HCT116 (cell line): ENCODE measurements around the gene PRKAG3. TPM values are rescaled to one million over a fixed set of nuclear protein-coding genes. Genes with fewer than 3 reads are reported as not detected.
A peak's percentile ranks its signal among the peaks of the same experiment; 100 is the strongest.

Source experiments
- ATAC-seq: fragments of 200-7000 bp; cut with Tn5 transposase; 2 replicates; pipeline ENCODE4 v1.9.1; 2020; ENCODE audit warnings: mild to moderate bottlenecking, moderate library complexity
- Bru-seq: library from RNA; stranded (reverse); fragments of 400-500 nt; gene quantifications from one replicate; lab custom pipeline; 2021; lab: Mats Ljungman, UMichigan
- BruChase-seq, 2 experiments: library from RNA; stranded (reverse); fragments of 400-500 nt; gene quantifications; one replicate each; lab custom pipeline; 2021; lab: Mats Ljungman, UMichigan
- BruUV-seq: library from RNA; stranded (reverse); fragments of 400-500 nt; replicated peaks from 2 replicates; lab custom pipeline; 2021; lab: Mats Ljungman, UMichigan
- CTCF ChIA-PET: fragments of 300-600 bp; sonication (Branson Sonifier 250); formaldehyde crosslinking; loops from one replicate; lab custom pipeline; 2021; ENCODE audit warnings: antibody characterized with exemption; lab: Charles Lee
- POLR2A ChIA-PET: fragments of 300-600, 350-600 bp; sonication (Branson Sonifier 250); formaldehyde crosslinking; loops from one replicate; lab custom pipeline; 2021; ENCODE audit warnings: antibody characterized with exemption; lab: Charles Lee
- RAD21 ChIA-PET, 2 experiments: fragments of 300-600 bp; sonication (Branson Sonifier 250); formaldehyde crosslinking; loops; one replicate each; lab custom pipeline; 2023; ENCODE audit warnings: low total read pairs in 2 of 2; ENCODE audit not compliant: uncharacterized antibody in 2 of 2, unreplicated experiment in 2 of 2, low non-redundant PET in 1 of 2; lab: Charles Lee
- DNase-seq: peaks from one replicate; pipeline ENCODE4 v3.0.0-alpha.2; 2010; ENCODE audit warnings: low read depth, low spot score
- H2AFZ ChIP-seq: fragments of 200-600 bp; shearing (Covaris generic), sonication (generic); 2 replicates; pipeline ENCODE4 v1.6.1; 2017; ENCODE audit warnings: low read depth, mixed run types, mixed read lengths, antibody characterized with exemption, low read length; ENCODE audit not compliant: poor library complexity, severe bottlenecking
- H3K27ac ChIP-seq: 2 replicates; pipeline ENCODE4 v1.5.1; 2012; ENCODE audit warnings: low read depth, low read length
- H3K27me3 ChIP-seq: fragments of 200-600 bp; sonication (generic); 2 replicates; pipeline ENCODE4 v1.6.1; 2016; ENCODE audit warnings: mixed run types, low read length, mixed read lengths; ENCODE audit not compliant: insufficient read depth
- H3K36me3 ChIP-seq, 2 experiments: fragments of 200-500 bp in 1 of 2; fragments of 200-600 bp in 1 of 2; sonication (Bioruptor generic) in 1 of 2; sonication (generic) in 1 of 2; 2 replicates each; pipeline versions ENCODE4 v1.5.1 to v1.6.1; 2014 to 2016; ENCODE audit warnings: low read length in 2 of 2, inconsistent platforms in 1 of 2, mixed read lengths in 1 of 2, mixed run types in 1 of 2; ENCODE audit not compliant: insufficient read depth in 2 of 2, control insufficient read depth in 1 of 2
- H3K4me1 ChIP-seq, 2 experiments: fragments of 200-600 bp in 1 of 2; sonication (generic) in 1 of 2; 2 replicates each; pipeline versions ENCODE4 v1.5.1 to v1.6.1; 2012 to 2017; ENCODE audit warnings: low read length in 2 of 2, inconsistent platforms in 1 of 2, mild to moderate bottlenecking in 1 of 2, mixed read lengths in 1 of 2, mixed run types in 1 of 2, moderate library complexity in 1 of 2; ENCODE audit not compliant: insufficient read depth in 2 of 2, control insufficient read depth in 1 of 2
- H3K4me2 ChIP-seq: fragments of 200-600 bp; sonication (generic); 2 replicates; pipeline ENCODE4 v1.6.1; 2017; ENCODE audit warnings: mixed run types, low read length, mixed read lengths
- H3K4me3 ChIP-seq, 2 experiments: fragments of 200-600 bp in 1 of 2; sonication (generic) in 1 of 2; replicated peaks in 1 of 2; 2 replicates each; pipeline ENCODE4 v1.5.1; 2011 to 2016; ENCODE audit warnings: low read length in 2 of 2, control low read depth in 1 of 2, low read depth in 1 of 2, mild to moderate bottlenecking in 1 of 2, mixed read lengths in 1 of 2, mixed run types in 1 of 2
- H3K79me2 ChIP-seq: fragments of 200-600 bp; sonication (generic); 2 replicates; pipeline ENCODE4 v1.6.1; 2017; ENCODE audit warnings: mild to moderate bottlenecking, mixed run types, low read length, moderate library complexity, mixed read lengths; ENCODE audit not compliant: insufficient read depth
- H3K9ac ChIP-seq: fragments of 200-600 bp; sonication (generic); 2 replicates; pipeline ENCODE4 v1.6.1; 2016; ENCODE audit warnings: low read length, mixed read lengths
- H3K9me2 ChIP-seq: fragments of 200-600 bp; sonication (generic), shearing (Covaris generic); 2 replicates; pipeline ENCODE4 v1.6.1; 2017; ENCODE audit warnings: mixed run types, mild to moderate bottlenecking, moderate library complexity; ENCODE audit not compliant: insufficient read depth
- H3K9me3 ChIP-seq, 2 experiments: fragments of 200-500 bp in 1 of 2; fragments of 200-600 bp in 1 of 2; sonication (Bioruptor generic) in 1 of 2; sonication (generic) in 1 of 2; 2 replicates each; pipeline ENCODE4 v1.6.1; 2014 to 2017; ENCODE audit warnings: low read length in 2 of 2, mixed read lengths in 2 of 2, inconsistent platforms in 1 of 2, low read depth in 1 of 2, mild to moderate bottlenecking in 1 of 2, mixed run types in 1 of 2, moderate library complexity in 1 of 2; ENCODE audit not compliant: control insufficient read depth in 1 of 2, insufficient read depth in 1 of 2
- H4K20me1 ChIP-seq: fragments of 200-600 bp; sonication (generic), shearing (Covaris generic); 2 replicates; pipeline ENCODE4 v1.6.1; 2017; ENCODE audit warnings: mixed run types, mild to moderate bottlenecking, moderate library complexity; ENCODE audit not compliant: insufficient read depth
- ATF3 ChIP-seq: IDR thresholded peaks from 2 replicates; pipeline ENCODE4 v1.6.1; 2012
- CBX3 ChIP-seq: IDR thresholded peaks from 2 replicates; pipeline ENCODE4 v1.6.1; 2012; ENCODE audit warnings: low read depth
- FOSL1 ChIP-seq: IDR thresholded peaks from 2 replicates; pipeline ENCODE4 v1.6.1; 2012; ENCODE audit warnings: low read depth
- JUND ChIP-seq: IDR thresholded peaks from 2 replicates; pipeline ENCODE4 v1.6.1; 2012
- POLR2A ChIP-seq: IDR thresholded peaks from 2 replicates; pipeline ENCODE4 v1.7.0; 2011; ENCODE audit warnings: borderline replicate concordance; ENCODE audit not compliant: insufficient read depth, insufficient read length; ENCODE audit errors: extremely low read depth
- SIN3A ChIP-seq: IDR thresholded peaks from 2 replicates; pipeline ENCODE4 v1.6.1; 2012; ENCODE audit warnings: low read depth
- SRF ChIP-seq: IDR thresholded peaks from 2 replicates; pipeline ENCODE4 v1.6.1; 2012; ENCODE audit warnings: low read depth
- TCF7L2 ChIP-seq: IDR thresholded peaks from 2 replicates; pipeline ENCODE4 v1.7.0; 2011; ENCODE audit warnings: borderline replicate concordance, inconsistent platforms; ENCODE audit not compliant: insufficient read depth, insufficient read length; ENCODE audit errors: extremely low read depth
- ZBTB33 ChIP-seq: IDR thresholded peaks from 2 replicates; pipeline ENCODE4 v1.6.1; 2011; ENCODE audit warnings: mild to moderate bottlenecking, low read length, moderate library complexity; ENCODE audit not compliant: insufficient replicate concordance; ENCODE audit errors: extremely low read depth
- intact Hi-C: fragments of 100-400 bp; cut with micrococcal nuclease; formaldehyde crosslinking; loops from 2 replicates; pipeline ENCODE4 v1.10.0; 2022
- long read RNA-seq: library from polyadenylated mRNA; unstranded; transcript quantifications from one replicate; pipeline ENCODE4 v2.0.0, GENCODE V29; 2021; ENCODE audit not compliant: unreplicated experiment
- polyA plus RNA-seq: library from polyadenylated mRNA; unstranded; fragments of >200 nt; gene quantifications from 2 replicates; pipeline ENCODE4 v1.2.1, GENCODE V29; 2012; ENCODE audit warnings: missing spikeins
- total RNA-seq: library from RNA; stranded (reverse); gene quantifications from one replicate; pipeline ENCODE4 v1.2.1, GENCODE V29; 2021; ENCODE audit not compliant: unreplicated experiment
- TF ChIP-seq, protein P1 (sequence below), 3 experiments: fragments of 200-600 bp in 1 of 3; sonication (generic) in 1 of 3; IDR thresholded peaks in 2 of 3; conservative IDR thresholded peaks in 1 of 3; 2 replicates each; pipeline ENCODE4 v1.5.1; 2012 to 2017; ENCODE audit warnings: low read depth in 2 of 3, low read length in 2 of 3, antibody characterized with exemption in 1 of 3, borderline replicate concordance in 1 of 3, control low read depth in 1 of 3, mild to moderate bottlenecking in 1 of 3, mixed read lengths in 1 of 3, mixed run types in 1 of 3, moderate library complexity in 1 of 3; ENCODE audit not compliant: insufficient read depth in 1 of 3

The PRKAG3 gene
- total RNA-seq, result not detected
- polyA plus RNA-seq, result not detected in 2 replicates
- percentile 11 among the genes with signal in this experiment for Bru-seq, nascent RNA
- percentile 11 among the genes with signal in this experiment for BruChase-seq, experiment 1, labeled RNA remaining after a 6-hour chase
- BruChase-seq, experiment 2, labeled RNA remaining after a 2-hour chase, result not detected
- long read RNA-seq, result 0 reads

DNA sequence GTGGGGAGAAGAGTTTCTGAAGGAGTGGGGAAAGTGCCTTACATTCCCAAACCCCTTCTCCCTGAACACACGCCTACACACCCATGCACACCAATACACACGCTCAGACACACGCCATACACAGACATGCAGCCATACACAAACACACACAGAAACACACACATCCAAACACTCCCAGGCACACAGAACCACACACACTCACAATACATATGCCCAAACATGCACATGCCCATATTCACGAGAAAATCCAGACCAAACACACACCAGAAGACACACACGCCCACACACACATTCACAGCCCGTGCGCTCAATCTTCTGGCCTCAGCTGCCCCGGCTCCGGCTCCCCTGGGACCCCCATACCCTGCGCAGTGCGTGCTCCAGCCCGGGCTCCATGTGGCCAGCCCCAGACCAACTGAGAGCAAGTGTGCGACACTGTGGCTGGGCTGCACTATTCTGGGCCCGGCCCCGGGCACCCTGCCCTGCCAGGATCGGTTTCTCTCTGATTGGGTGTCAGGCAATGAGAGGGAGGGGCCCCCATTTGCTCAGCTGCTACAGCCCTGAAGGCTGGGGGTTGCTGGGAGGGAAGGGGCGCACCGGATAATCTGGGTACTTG is at the start of gene PRKAG3:
TSS of gene PRKAG3 (minus strand) at position 426 of the 613 bp plus-strand sequence.
- Histone ChIP-seq H2AFZ (peak within 1 kb of the TSS; percentile 65), H3K27me3 (no peaks in the 10 kb centered on the region), H3K4me2 (peak within 1 kb of the TSS; percentile 52), H3K9me3 (no peaks in the 10 kb centered on the region), H3K27ac (no peak within 1 kb of the TSS)
- CTCF ChIA-PET, result no interaction called here
- RAD21 ChIA-PET, result no interaction called here
- TF ChIP-seq ZBTB33 (no peak), SIN3A (no peak), POLR2A (no peak), FOSL1 (no peak), JUND (no peak), ATF3 (no peak), SRF (no peak), CBX3 (no peak), TCF7L2 (no peak)
- TF ChIP-seq, protein P1, sequence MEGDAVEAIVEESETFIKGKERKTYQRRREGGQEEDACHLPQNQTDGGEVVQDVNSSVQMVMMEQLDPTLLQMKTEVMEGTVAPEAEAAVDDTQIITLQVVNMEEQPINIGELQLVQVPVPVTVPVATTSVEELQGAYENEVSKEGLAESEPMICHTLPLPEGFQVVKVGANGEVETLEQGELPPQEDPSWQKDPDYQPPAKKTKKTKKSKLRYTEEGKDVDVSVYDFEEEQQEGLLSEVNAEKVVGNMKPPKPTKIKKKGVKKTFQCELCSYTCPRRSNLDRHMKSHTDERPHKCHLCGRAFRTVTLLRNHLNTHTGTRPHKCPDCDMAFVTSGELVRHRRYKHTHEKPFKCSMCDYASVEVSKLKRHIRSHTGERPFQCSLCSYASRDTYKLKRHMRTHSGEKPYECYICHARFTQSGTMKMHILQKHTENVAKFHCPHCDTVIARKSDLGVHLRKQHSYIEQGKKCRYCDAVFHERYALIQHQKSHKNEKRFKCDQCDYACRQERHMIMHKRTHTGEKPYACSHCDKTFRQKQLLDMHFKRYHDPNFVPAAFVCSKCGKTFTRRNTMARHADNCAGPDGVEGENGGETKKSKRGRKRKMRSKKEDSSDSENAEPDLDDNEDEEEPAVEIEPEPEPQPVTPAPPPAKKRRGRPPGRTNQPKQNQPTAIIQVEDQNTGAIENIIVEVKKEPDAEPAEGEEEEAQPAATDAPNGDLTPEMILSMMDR (IDR thresholded peaks at IDR 0.05 in 2 of 3, conservative IDR thresholded peaks at IDR 0.05 in 1 of 3; ENCODE audit: borderline replicate concordance in 1 of 3, insufficient read depth in 1 of 3, low read depth in 2 of 3, low read length in 2 of 3), result no peak
- TF ChIP-seq, all 23 proteins: peak for 0
- no peaks in the 10 kb centered on the region for H3K36me3 ChIP-seq
- BruUV-seq, result no TSS peak
- H3K79me2 ChIP-seq, result no peaks in the 10 kb centered on the region
- no peaks in the 10 kb centered on the region for H4K20me1 ChIP-seq
- no peak within 1 kb of the TSS for H3K9ac ChIP-seq
- ATAC-seq (no peak), DNase-seq (no peak)
- H3K9me2 ChIP-seq, result no peaks in the 10 kb centered on the region
- intact Hi-C loops, result no loop called here
- H3K4me1 ChIP-seq, result peaks cover 28 to 40% of the 10 kb centered on the region in 2 experiments
- POLR2A ChIA-PET, result interaction anchor here (1.3 kb wide), 1 partner anchor 8 kb away, joined by 3 read pairs; no protein-coding TSS in a partner anchor
- peak within 1 kb of the TSS in 1 of 2 experiments; percentile 5; a peak in 1 of 4 replicates for H3K4me3 ChIP-seq
